Epithelial cell of esophagus (primary cell): ENCODE results near the gene KIF6.
"Not testable (repeated sequence)": the region's sequence is repeated elsewhere in the genome, so short reads cannot be mapped to it uniquely, and the experiment has no call there.

Experiments used
- DNase-seq: peaks from one replicate; pipeline ENCODE4 v3.0.0; 2010; ENCODE audit warnings: low read depth
- H3K4me3 ChIP-seq: 2 replicates; pipeline ENCODE4 v1.5.1; 2011; ENCODE audit warnings: mild to moderate bottlenecking, low read length, control low read depth
- TF ChIP-seq, protein P1 (sequence below): IDR thresholded peaks from 2 replicates; pipeline ENCODE4 v1.5.1; 2011; ENCODE audit warnings: low read depth, mild to moderate bottlenecking, low read length, control low read depth, inconsistent platforms; ENCODE audit not compliant: insufficient read depth; ENCODE audit errors: missing control alignments

Gene KIF6

DNA sequence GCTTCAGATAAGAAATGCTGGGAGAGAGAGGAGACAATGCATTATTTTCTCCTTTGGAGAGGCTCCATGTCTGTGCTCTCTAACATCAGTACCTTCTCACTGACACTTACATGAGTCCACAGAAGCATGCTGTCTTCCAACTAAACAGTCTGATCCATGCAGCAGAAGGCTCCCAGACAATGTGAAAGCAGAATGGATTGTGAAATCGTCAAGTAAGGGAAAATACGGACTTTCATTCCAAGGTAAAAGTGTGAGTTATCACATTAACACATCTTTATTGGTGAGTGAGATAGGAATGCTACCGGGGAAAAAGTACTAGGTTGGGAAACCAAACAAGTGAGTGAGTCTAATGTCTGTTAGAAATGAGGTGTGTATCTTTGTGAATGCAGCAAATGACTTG lies 235.1 kb downstream of the KIF6 start:
- no peak for DNase-seq
- TF ChIP-seq, protein P1, sequence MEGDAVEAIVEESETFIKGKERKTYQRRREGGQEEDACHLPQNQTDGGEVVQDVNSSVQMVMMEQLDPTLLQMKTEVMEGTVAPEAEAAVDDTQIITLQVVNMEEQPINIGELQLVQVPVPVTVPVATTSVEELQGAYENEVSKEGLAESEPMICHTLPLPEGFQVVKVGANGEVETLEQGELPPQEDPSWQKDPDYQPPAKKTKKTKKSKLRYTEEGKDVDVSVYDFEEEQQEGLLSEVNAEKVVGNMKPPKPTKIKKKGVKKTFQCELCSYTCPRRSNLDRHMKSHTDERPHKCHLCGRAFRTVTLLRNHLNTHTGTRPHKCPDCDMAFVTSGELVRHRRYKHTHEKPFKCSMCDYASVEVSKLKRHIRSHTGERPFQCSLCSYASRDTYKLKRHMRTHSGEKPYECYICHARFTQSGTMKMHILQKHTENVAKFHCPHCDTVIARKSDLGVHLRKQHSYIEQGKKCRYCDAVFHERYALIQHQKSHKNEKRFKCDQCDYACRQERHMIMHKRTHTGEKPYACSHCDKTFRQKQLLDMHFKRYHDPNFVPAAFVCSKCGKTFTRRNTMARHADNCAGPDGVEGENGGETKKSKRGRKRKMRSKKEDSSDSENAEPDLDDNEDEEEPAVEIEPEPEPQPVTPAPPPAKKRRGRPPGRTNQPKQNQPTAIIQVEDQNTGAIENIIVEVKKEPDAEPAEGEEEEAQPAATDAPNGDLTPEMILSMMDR: no peak
- no peak overlapping the region for H3K4me3 ChIP-seq

DNA sequence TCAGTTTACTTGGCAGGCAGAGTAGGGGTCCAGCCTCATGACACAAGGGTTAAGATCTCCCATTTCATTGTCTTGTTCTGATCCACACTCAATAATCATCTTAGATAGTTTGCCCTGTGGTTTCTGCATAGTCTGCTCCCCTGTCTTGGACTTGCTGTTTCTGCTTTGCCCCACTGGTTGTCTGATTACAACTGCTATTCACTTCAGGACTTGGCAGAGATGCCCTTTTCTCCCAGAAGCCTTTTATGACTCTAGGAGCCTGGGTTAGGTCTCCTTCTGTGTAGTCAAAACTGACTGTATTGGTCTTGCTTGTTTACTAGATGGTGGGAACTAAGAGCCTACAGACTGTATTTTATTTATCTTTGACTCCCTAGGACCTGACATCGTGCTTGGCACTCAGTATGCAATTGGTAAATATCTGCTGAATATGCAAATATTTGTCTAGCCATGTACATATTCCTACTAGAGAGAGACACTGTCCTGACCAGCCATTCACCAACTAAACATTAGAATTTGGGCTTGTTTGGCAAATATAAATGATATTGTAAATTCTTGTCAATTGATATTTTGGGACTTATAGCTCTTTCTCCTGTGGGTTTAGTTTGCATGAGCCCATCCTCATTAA lies 236.8 kb downstream of the KIF6 start:
- TF ChIP-seq, protein P1: no peak
- no peak for DNase-seq
- H3K4me3 ChIP-seq: no peak overlapping the region

DNA sequence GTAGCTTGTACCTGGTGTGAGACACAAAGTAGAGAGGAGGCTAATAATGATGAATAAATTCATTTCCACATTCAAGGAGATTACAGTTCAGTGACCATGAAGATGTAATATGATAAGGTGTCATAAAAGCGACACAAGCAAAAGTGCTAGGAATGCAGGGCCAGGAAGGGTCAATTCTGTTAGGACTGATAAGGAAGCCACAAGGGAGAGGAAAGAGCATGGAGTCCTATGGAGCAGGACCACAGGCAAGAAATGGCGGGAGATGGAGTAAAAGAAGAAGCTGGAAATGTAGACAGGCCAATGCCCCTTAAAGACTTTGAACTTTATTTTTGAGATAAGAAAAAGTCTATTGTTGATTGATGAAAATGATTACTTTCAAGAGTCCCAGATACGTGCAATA lies 240.9 kb downstream of the KIF6 start:
- TF ChIP-seq, protein P1: no peak
- no peak for DNase-seq
- no peak overlapping the region for H3K4me3 ChIP-seq

DNA sequence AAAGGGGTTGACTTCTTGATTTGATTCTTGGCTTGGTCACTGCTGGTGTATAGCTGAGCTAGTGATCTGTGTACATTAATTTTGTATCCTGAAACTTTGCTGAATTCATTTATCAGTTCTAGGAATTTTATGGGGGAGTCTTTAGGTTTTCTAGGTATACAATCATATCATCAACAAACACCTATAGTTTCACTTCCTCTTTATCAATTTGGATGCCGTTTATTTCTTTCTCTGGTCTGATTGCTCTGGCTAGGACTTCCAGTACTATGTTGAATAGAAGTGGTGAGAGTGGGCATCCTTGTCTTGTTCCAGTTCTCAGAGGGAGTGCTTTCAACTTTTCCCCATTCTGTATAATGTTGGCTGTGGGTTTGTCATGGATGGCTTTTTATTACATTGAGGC lies 245.4 kb downstream of the KIF6 start:
- DNase-seq, H3K4me3 ChIP-seq: not testable (repeated sequence)

DNA sequence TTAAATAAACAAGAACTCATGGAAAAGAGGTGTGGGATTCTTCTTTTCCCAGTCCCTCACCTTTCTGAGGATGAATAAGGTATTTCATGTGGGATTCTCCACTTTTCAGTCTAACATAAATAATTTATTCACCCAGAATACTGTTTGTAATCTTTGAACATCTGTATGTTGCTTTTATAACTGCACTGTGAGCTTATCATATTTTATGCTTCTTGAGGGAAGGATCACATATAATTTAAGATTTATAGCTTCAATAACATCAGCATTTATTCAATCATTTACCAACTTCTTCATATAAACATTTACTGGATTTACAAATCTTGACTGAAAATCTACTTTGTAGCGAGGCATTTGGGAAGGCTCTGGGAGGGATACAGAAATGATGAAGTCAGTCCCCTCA lies 248.5 kb downstream of the KIF6 start:
- no peak overlapping the region for H3K4me3 ChIP-seq
- TF ChIP-seq, protein P1: no peak
- DNase-seq: no peak

DNA sequence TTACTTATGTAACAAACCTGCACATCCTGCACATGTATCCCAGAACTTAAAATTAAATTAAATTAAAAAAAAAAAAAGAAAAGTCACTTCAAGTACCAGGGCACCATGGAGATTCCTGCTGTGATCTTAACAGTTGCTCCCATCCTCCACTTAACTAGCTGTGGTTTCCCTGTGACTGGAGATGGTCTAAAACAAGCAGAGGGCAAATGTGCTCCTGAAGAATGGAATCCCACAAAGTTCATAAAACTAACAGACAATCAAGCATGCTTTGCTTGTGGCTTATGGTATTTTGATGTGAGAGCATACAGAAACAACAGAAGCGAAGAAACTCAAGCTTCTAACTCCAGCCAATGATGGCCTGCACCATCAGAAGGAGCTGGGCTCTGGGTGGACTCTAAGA lies 249.1 kb downstream of the KIF6 start:
- no peak for DNase-seq
- TF ChIP-seq, protein P1: no peak

DNA sequence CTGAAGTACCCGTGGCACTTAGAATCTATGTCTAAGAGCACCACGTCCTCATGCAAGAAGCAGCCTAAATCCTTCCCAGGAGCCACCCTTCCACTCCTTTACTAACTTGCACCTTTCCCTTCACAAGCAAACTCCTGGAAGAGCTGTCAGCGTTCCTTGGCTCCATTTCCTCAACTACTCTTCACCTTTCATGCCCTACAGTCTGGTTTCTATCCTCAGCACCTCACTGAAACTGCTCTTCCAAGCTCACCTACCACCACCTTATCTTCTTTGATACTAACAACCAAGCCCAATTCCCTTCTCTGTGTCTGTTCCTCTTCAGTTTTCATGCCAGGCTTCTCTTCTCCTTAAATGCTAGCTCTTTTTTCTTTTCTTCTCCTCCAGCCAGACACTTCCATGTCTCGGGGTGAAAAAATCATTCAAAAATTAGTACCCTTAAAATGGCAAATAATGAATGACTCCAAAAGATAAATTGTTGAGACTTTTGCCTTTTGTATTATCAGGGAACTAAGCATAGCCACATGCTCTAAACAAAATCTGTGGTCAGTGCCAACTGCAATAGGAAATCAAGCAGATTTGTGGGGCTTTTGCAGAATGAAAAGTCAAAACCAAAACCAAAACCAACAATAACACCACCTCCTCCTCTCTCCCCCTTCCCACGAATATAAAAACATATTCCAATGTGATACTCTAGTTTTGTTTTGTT lies 253.1 kb downstream of the KIF6 start:
- no peak for DNase-seq
- H3K4me3 ChIP-seq: no peak overlapping the region
- TF ChIP-seq, protein P1: no peak

More for the DNA sequence above, 249.1 kb downstream of the KIF6 start:
- H3K4me3 ChIP-seq: no peak overlapping the region
